DOHH2 (cell line): ENCODE data around the gene ITGB4.

Experiments used
- EZH2phosphoT487 ChIP-seq: fragments of 200-600 bp; sonication (generic); IDR thresholded peaks from 2 replicates; pipeline ENCODE4 v1.6.1; 2017; ENCODE audit warnings: borderline replicate concordance, mild to moderate bottlenecking, antibody characterized with exemption, low read length, moderate library complexity, mixed read lengths
- TF ChIP-seq, protein P1 (sequence below): fragments of 200-600 bp; sonication (generic); IDR thresholded peaks from one replicate; pipeline ENCODE4 v1.5.1; 2014; ENCODE audit warnings: antibody characterized with exemption, mild to moderate bottlenecking, low read depth, low read length; ENCODE audit not compliant: poor library complexity, severe bottlenecking

DNA sequence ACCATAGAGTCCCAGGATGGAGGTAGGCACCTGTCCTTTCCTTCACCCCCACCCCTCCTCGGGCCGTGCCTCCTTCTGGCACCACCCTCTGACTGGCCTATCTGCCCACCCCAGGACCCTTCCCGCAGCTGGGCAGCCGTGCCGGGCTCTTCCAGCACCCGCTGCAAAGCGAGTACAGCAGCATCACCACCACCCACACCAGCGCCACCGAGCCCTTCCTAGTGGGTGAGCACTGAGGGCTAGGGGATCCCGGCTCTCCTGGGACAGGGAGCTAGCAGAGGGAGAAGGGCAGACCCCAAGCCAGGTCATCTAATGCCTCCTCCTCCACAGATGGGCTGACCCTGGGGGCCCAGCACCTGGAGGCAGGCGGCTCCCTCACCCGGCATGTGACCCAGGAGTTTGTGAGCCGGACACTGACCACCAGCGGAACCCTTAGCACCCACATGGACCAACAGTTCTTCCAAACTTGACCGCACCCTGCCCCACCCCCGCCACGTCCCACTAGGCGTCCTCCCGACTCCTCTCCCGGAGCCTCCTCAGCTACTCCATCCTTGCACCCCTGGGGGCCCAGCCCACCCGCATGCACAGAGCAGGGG lies 35.9 kb downstream of the ITGB4 start:
- TF ChIP-seq, protein P1, sequence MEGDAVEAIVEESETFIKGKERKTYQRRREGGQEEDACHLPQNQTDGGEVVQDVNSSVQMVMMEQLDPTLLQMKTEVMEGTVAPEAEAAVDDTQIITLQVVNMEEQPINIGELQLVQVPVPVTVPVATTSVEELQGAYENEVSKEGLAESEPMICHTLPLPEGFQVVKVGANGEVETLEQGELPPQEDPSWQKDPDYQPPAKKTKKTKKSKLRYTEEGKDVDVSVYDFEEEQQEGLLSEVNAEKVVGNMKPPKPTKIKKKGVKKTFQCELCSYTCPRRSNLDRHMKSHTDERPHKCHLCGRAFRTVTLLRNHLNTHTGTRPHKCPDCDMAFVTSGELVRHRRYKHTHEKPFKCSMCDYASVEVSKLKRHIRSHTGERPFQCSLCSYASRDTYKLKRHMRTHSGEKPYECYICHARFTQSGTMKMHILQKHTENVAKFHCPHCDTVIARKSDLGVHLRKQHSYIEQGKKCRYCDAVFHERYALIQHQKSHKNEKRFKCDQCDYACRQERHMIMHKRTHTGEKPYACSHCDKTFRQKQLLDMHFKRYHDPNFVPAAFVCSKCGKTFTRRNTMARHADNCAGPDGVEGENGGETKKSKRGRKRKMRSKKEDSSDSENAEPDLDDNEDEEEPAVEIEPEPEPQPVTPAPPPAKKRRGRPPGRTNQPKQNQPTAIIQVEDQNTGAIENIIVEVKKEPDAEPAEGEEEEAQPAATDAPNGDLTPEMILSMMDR = no peak
- no peak for TF ChIP-seq EZH2phosphoT487
